Measurements from ENCODE around the gene ACSS3. TPM values are rescaled to one million over a fixed set of nuclear protein-coding genes. Genes with fewer than 3 reads are reported as not detected.

Gene ACSS3
- total RNA-seq, 2 experiments from 2014 or later = not detected

GRCh38 chr12:81211306-81211705 lies 133.4 kb downstream of the ACSS3 start:
- POLR2A ChIA-PET = no interaction called here
- CTCF ChIA-PET = interaction anchor here (1.1 kb wide), 1 partner anchor 19 kb away, joined by 3 read pairs; no protein-coding TSS in a partner anchor

GRCh38 chr12:81212996-81213696 lies 135.3 kb downstream of the ACSS3 start:
- CTCF ChIA-PET = no interaction called here

GRCh38 chr12:81216739-81217138 lies 138.9 kb downstream of the ACSS3 start:
- CTCF ChIA-PET = no interaction called here
- POLR2A ChIA-PET = no interaction called here

More at GRCh38 chr12:81212996-81213696, 135.3 kb downstream of the ACSS3 start:
- POLR2A ChIA-PET = no interaction called here

GRCh38 chr12:81221681-81222080 lies 143.8 kb downstream of the ACSS3 start:
- ChIA-PET CTCF (no interaction called here), POLR2A (no interaction called here)

GRCh38 chr12:81222846-81223592 lies 145.1 kb downstream of the ACSS3 start:
- CTCF ChIA-PET = no interaction called here
- POLR2A ChIA-PET = no interaction called here

GRCh38 chr12:81224626-81225025 lies 146.7 kb downstream of the ACSS3 start:
- CTCF ChIA-PET = no interaction called here
- POLR2A ChIA-PET = no interaction called here

- ChIA-PET POLR2A (no interaction called here), CTCF (no interaction called here)
These were observed 151.9 kb downstream of the ACSS3 start for GRCh38 chr12:81229759-81230158.

- CTCF ChIA-PET = interaction anchor here (0.9 kb wide), 1 partner anchor 28 kb away, joined by 3 read pairs; no protein-coding TSS in a partner anchor
- POLR2A ChIA-PET = no interaction called here
These were observed 153.9 kb downstream of the ACSS3 start for GRCh38 chr12:81231574-81232368.

GRCh38 chr12:81245458-81245857 lies 167.6 kb downstream of the ACSS3 start:
- CTCF ChIA-PET = no interaction called here

GRCh38 chr12:81245907-81246570 lies 168.2 kb downstream of the ACSS3 start:
- ChIA-PET POLR2A (no interaction called here), CTCF (no interaction called here)

More at GRCh38 chr12:81245458-81245857, 167.6 kb downstream of the ACSS3 start:
- POLR2A ChIA-PET = no interaction called here

- ChIA-PET CTCF (no interaction called here), POLR2A (no interaction called here)
These were observed 172.1 kb downstream of the ACSS3 start for GRCh38 chr12:81249976-81250375.

- POLR2A ChIA-PET = no interaction called here
These were observed 174.3 kb downstream of the ACSS3 start for GRCh38 chr12:81252228-81252627.

GRCh38 chr12:81253360-81253759 lies 175.5 kb downstream of the ACSS3 start:
- POLR2A ChIA-PET = no interaction called here
- CTCF ChIA-PET = no interaction called here

More at GRCh38 chr12:81252228-81252627, 174.3 kb downstream of the ACSS3 start:
- CTCF ChIA-PET = no interaction called here

GRCh38 chr12:81255456-81255855 lies 177.6 kb downstream of the ACSS3 start:
- ChIA-PET POLR2A (no interaction called here), CTCF (no interaction called here)

- ChIA-PET CTCF (no interaction called here), POLR2A (no interaction called here)
These were observed 178.1 kb downstream of the ACSS3 start for GRCh38 chr12:81255947-81256346.

GRCh38 chr12:81257947-81258551 lies 180.2 kb downstream of the ACSS3 start:
- ChIA-PET POLR2A (no interaction called here), CTCF (no interaction called here)

- ChIA-PET POLR2A (no interaction called here), CTCF (interaction anchor here (0.6 kb wide), 1 partner anchor 28 kb away, joined by 3 read pairs; no protein-coding TSS in a partner anchor)
These were observed 181.5 kb downstream of the ACSS3 start for GRCh38 chr12:81259360-81259759.

GRCh38 chr12:81261508-81262207 lies 183.8 kb downstream of the ACSS3 start:
- POLR2A ChIA-PET = no interaction called here
- CTCF ChIA-PET = no interaction called here

GRCh38 chr12:81263072-81263471 lies 185.2 kb downstream of the ACSS3 start:
- ChIA-PET CTCF (no interaction called here), POLR2A (no interaction called here)
